Subcutaneous preadipocyte (primary cell): ENCODE measurements around the gene NRP1. TPM values are rescaled to one million over a fixed set of nuclear protein-coding genes. Genes with fewer than 3 reads are reported as not detected.

ENCODE experiments used
- small RNA-seq: library from RNA; depleted of rRNA; stranded (forward); fragments of <200 nt; gene quantifications from one replicate; pipeline ENCODE3, GENCODE V24; 2012
- total RNA-seq: library from RNA; depleted of rRNA; stranded (reverse); fragments of >200 nt; gene quantifications from 2 replicates; pipeline ENCODE4 v1.2.3, GENCODE V29; 2012

NRP1 gene
- 267 and 402 TPM in 2 replicates for total RNA-seq

GRCh38 chr10:33334153-33334804, at the start of gene NRP1:
Gene NRP1, minus strand, starts transcription at chr10:33334667. Its CDS starts 285 bp downstream, at chr10:33334382.

Small RNA genes within 50 kb of the gene (small RNA-seq; reads per million reads assigned to genes)
- gene AL353600.1 (not detected), gene RN7SL398P (not detected)
